NAMALWA (cell line): ENCODE results near the gene KCNMA1.

Source experiments
- DNase-seq: peaks from one replicate; pipeline ENCODE4 v3.0.0-alpha.2; 2015; ENCODE audit warnings: low spot score

KCNMA1 gene

GRCh38 chr10:77015360-77015759 lies 622.2 kb downstream of the KCNMA1 start:
- DNase-seq: no peak

DNA sequence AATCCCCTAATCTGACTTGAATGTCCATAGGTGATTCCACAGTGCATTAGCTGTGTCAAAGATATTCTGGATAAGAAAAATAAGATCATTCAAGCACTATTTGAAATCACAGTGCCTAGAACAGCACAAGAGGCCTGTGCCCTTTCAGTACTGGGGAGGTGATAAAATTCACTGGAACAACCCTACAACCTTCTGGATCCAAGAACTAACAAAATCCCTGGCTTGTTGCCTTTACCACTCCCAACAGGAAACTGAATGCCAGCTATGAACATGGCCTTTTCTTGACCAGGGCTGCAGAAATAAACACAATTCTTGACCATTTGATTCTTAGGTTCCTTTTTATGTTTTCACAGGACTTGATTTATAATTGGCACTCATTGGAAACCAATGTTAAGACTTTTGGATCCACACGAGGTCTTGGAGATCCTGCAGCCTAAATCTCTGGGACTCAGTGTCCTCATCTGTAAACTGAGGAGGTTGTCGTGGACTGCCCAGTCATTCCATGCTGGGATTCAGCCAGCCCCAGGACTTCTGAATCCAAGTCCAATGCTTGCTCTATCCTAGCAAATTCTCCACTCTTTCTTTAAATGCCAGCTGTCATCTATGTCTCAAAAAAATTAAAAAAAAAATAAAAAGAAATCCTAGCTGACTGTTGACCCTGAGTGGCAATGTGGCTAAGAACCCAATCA lies 624.7 kb downstream of the KCNMA1 start:
- DNase-seq: no peak

DNA sequence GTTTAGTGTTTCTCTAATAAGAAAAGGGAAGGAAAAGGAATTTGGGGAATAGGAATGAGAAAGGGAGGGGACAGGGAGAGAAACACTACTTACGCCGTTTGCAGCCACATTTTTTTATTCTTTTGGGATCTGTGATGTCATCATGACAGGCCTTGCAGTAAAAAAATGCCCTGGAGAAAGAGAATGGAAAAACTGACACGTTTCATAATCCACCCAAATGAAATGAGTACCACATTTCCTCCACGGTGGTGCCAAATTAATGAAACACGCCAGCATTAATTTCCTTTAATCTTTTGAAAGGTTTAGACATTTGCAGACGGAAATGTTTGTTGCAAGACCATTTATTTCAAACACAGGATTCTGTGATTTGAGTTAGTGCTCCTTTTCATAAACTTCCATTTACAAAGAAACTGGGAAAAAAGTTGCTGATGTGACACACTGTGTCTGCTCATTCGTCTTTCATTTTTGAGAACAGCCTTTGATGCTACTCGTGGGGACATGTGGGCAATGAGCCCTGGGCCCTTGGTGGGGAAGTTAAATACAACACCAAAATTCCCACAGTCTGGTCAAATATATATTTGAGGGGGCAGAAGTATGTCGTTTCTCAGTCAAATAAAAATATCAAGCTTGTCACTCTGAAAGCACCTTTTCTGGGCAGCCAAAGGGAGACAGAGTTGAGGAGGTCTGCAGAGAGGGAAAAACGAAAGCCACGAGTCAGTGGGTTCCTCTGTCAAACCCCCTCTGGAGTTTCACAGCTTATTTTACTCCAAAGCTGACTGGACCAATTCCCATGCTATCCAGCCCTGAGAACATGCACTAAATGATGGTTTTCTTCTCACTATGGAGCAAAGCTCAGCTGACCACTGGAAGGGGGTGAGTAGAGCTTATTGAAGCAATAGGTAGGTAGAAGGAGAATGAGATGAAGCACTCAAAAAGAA lies 625.5 kb downstream of the KCNMA1 start:
- no peak for DNase-seq

GRCh38 chr10:77010430-77010829 lies 627.2 kb downstream of the KCNMA1 start:
- DNase-seq: no peak

GRCh38 chr10:77007834-77008233 lies 629.8 kb downstream of the KCNMA1 start:
- DNase-seq: no peak

GRCh38 chr10:77006836-77007511 lies 630.6 kb downstream of the KCNMA1 start:
- no peak for DNase-seq

DNA sequence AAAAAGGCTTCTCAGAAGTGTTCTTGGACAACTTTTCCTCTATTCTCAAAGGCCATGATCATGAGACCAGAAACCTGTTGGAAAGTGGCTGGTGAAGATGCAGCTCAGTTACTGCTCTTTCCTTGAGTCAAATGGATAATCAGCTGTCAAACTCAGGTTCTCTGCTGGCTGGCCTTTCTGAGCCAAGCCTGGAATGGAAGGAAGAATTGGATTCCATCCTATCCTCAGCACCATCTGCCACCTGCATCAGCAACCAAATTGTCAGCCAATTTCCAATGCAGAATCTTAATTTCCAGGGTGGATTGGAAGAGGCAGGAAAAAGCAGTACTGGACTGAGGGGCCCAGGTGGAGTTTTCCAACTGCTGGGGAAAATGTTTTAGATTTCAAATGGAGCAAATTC lies 631.7 kb downstream of the KCNMA1 start:
- no peak for DNase-seq

GRCh38 chr10:77004917-77005564 lies 632.6 kb downstream of the KCNMA1 start:
- peak; percentile 28 for DNase-seq

- DNase-seq: no peak
Measured at GRCh38 chr10:77002872-77003271, 634.7 kb downstream of the KCNMA1 start.

GRCh38 chr10:77001206-77001605 lies 636.4 kb downstream of the KCNMA1 start:
- no peak for DNase-seq

DNA sequence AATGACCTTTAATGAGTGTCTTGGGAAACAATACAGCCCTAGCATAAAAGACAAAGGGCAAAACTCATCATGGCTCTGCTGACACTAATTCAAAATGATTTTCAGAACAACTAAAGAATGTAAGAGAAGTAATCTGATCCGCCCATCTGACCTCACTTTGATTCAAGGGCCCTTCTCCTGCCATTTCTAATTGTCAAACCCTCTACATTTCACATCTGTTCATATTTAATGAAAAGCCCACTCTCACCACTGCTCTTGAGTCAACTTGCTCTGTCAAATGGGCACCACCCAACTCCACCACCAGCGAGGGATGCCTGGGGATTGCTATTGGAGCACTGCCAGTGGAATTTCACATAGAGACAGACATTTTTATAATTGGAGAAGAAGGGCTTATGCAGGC lies 639.2 kb downstream of the KCNMA1 start:
- no peak for DNase-seq

- no peak for DNase-seq
Measured at GRCh38 chr10:76997631-76998030, 640.0 kb downstream of the KCNMA1 start.

GRCh38 chr10:76995023-76995422 lies 642.6 kb downstream of the KCNMA1 start:
- no peak for DNase-seq

GRCh38 chr10:76993213-76993612 lies 644.4 kb downstream of the KCNMA1 start:
- no peak for DNase-seq

GRCh38 chr10:76992467-76992866 lies 645.1 kb downstream of the KCNMA1 start:
- no peak for DNase-seq

DNA sequence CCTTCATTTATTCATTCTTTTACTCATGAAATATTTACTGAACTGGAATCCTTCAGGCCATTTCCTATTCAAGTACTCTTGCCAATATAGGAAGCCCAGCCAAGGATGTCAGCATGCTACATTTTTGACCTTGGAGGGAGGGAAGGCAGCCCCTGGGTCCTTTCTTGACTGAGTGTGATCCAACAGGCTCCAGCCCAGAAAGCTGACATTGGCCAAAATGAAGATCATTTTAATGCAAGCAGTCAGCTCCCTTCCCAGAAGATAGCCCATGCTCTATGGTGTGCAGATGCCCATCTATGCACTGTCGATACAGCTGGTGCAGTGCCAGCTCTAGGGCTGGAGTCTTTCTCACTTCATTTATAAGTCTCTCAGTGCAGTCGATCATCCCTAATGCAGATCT lies 646.0 kb downstream of the KCNMA1 start:
- DNase-seq: no peak

- DNase-seq: no peak
Measured at GRCh38 chr10:76990561-76990960, 647.0 kb downstream of the KCNMA1 start.

DNA sequence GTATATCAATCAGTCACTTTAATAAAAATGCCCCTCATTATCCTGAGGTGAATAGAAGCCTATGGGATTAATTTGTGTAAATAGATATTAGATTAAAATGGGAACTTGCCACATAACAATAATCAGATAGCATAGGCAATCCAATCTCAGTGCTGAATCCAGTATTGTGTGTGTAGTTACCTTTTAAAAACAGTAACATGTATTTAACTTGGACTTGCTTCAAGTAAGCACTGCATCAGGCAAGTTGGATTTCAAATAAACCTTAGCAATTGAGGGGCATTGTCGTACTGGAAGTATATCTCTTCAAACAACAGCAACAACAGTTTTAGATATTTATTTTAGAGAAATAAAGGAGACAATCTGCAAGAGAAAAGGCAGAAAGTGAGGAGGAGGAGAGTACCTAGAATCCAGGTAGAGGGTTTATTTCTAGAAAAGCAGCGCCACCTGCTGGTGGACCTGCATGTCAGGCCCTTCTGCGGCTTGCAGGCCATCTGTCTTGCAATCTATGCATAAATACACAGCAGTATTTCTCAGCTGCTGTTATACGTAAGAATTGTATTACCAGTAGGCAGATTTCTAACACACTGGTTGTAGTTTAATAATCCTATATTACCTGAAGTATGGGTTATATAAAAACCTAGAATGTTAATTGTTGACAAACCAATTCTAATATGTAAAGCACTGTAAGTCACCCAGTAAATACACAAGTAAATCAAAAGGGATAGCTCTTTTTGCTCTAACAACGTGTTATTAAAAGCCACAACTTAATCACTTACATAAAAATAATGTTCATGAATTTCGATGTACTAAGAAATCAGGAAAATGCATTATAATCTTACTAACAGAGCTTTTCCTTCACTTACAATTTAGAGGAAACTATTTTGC lies 652.8 kb downstream of the KCNMA1 start:
- peak; percentile 54 for DNase-seq

GRCh38 chr10:76983624-76984023 lies 654.0 kb downstream of the KCNMA1 start:
- DNase-seq: no peak

DNA sequence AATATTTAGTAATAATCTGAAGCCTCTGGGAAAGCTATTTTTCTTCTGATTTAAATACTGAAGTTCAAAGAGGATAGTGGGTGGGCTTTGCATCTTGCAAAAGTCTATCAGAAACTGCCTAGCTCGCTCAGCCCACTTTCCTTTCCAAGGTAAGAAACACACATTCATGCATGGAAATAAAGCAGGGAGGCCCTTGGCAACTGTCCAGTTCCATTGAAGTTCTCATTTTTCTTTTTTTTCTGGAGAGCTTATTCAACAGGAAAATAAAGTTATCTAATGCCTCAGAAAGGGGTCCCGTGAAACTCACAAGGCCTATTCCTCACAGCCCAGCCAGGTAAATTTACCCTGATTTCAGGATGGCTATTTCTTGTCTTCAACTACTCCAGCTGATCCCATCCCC lies 654.9 kb downstream of the KCNMA1 start:
- DNase-seq: no peak

- no peak for DNase-seq
Measured at GRCh38 chr10:76981251-76981650, 656.4 kb downstream of the KCNMA1 start.
